Glutamatergic neuron (in vitro differentiated cells): ENCODE measurements around the gene PASK. TPM values are rescaled to one million over a fixed set of nuclear protein-coding genes. Genes with fewer than 3 reads are reported as not detected.

Experiments used
- DNase-seq: peaks from one replicate; pipeline ENCODE4 v3.0.0; 2022
- H3K27ac Mint-ChIP-seq: one replicate; pipeline ENCODE4 v1.8.0; 2020; ENCODE audit warnings: mild to moderate bottlenecking, mixed read lengths, inconsistent platforms; ENCODE audit not compliant: unreplicated experiment
- H3K27me3 Mint-ChIP-seq: one replicate; pipeline ENCODE4 v1.8.0; 2020; ENCODE audit warnings: mild to moderate bottlenecking, moderate library complexity, mixed read lengths, inconsistent platforms; ENCODE audit not compliant: unreplicated experiment
- H3K36me3 Mint-ChIP-seq: one replicate; pipeline ENCODE4 v1.8.0; 2020; ENCODE audit warnings: mild to moderate bottlenecking, mixed read lengths, inconsistent platforms; ENCODE audit not compliant: unreplicated experiment
- H3K4me1 Mint-ChIP-seq: one replicate; pipeline ENCODE4 v1.8.0; 2020; ENCODE audit warnings: mild to moderate bottlenecking, low read depth, mixed read lengths, inconsistent platforms; ENCODE audit not compliant: unreplicated experiment
- H3K4me3 Mint-ChIP-seq: one replicate; pipeline ENCODE4 v1.8.0; 2020; ENCODE audit warnings: mild to moderate bottlenecking, mixed read lengths, inconsistent platforms; ENCODE audit not compliant: unreplicated experiment
- H3K9me3 Mint-ChIP-seq: one replicate; pipeline ENCODE4 v1.8.0; 2020; ENCODE audit warnings: mild to moderate bottlenecking, moderate library complexity, mixed read lengths, inconsistent platforms; ENCODE audit not compliant: unreplicated experiment
- CTCF ChIP-seq: fragments of 200-600 bp; sonication (generic); IDR thresholded peaks from one replicate; pipeline ENCODE4 v1.5.0; 2021; ENCODE audit not compliant: partially characterized antibody, unreplicated experiment
- total RNA-seq: library from RNA; stranded (reverse); fragmentation: NEBNext Ultra II Directional; extraction: Animal tissue kit (Norgen Biotek cat#: 25700); gene quantifications from one replicate; pipeline ENCODE4 v1.2.1, GENCODE V29; 2021; ENCODE audit not compliant: unreplicated experiment

The PASK gene
- total RNA-seq, 1 donor from 2014 or later, result 24.4 TPM

- no peak overlapping the region for H3K4me3 Mint-ChIP-seq
- no peak for TF ChIP-seq CTCF
- DNase-seq, result no peak
- no peak overlapping the region for H3K27ac Mint-ChIP-seq
- peaks cover 2% of the 10 kb centered on the region for H3K4me1 Mint-ChIP-seq
- H3K36me3 Mint-ChIP-seq, result peaks cover 1% of the 10 kb centered on the region
- H3K27me3 Mint-ChIP-seq, result peaks cover 4% of the 10 kb centered on the region
- peaks cover 4% of the 10 kb centered on the region for H3K9me3 Mint-ChIP-seq
These were observed 4.3 kb upstream of the PASK start for GRCh38 chr2:241153616-241154015.

- no peak for DNase-seq
- Mint-ChIP-seq H3K36me3 (peaks cover 5% of the 10 kb centered on the region), H3K9me3 (peaks cover 7% of the 10 kb centered on the region), H3K4me1 (peaks cover 10% of the 10 kb centered on the region), H3K27ac (no peak overlapping the region), H3K27me3 (peaks cover 4% of the 10 kb centered on the region), H3K4me3 (peak overlapping the region; percentile 99)
- TF ChIP-seq CTCF, result no peak
These were observed 2.8 kb upstream of the PASK start for GRCh38 chr2:241151934-241152660.

GRCh38 chr2:241150660-241151530 lies 1.6 kb upstream of the PASK start:
- no peak for TF ChIP-seq CTCF
- H3K4me3 Mint-ChIP-seq, result peak overlapping the region; percentile 99
- peaks cover 10% of the 10 kb centered on the region for H3K4me1 Mint-ChIP-seq
- peak overlapping the region; percentile 82 for H3K27ac Mint-ChIP-seq
- H3K9me3 Mint-ChIP-seq, result peaks cover 7% of the 10 kb centered on the region
- DNase-seq, result no peak
- peaks cover 4% of the 10 kb centered on the region for H3K27me3 Mint-ChIP-seq
- H3K36me3 Mint-ChIP-seq, result peaks cover 5% of the 10 kb centered on the region

GRCh38 chr2:241149925-241150659 lies 820 bp upstream of the PASK start, which contains the start of gene PPP1R7:
PPP1R7 (plus strand) TSS chr2:241150467; CDS start chr2:241150496, 29 bp downstream.
- peaks cover 10% of the 10 kb centered on the region for H3K4me1 Mint-ChIP-seq
- peaks cover 4% of the 10 kb centered on the region for H3K27me3 Mint-ChIP-seq
- TF ChIP-seq CTCF, result no peak
- peak; percentile 95 for DNase-seq
- H3K27ac Mint-ChIP-seq, result peak within 1 kb of the TSS; percentile 89
- peaks cover 5% of the 10 kb centered on the region for H3K36me3 Mint-ChIP-seq
- peaks cover 7% of the 10 kb centered on the region for H3K9me3 Mint-ChIP-seq
- peak within 1 kb of the TSS; percentile 99 for H3K4me3 Mint-ChIP-seq
